GM12878 (cell line): ENCODE results near the gene TRUB1. TPM values are rescaled to one million over a fixed set of nuclear protein-coding genes. Genes with fewer than 3 reads are reported as not detected.

Experiments used
- ATF7 ChIP-seq: fragments of 450-650 bp; IDR thresholded peaks from 2 replicates; pipeline ENCODE4 v1.6.1; 2016; ENCODE audit warnings: low read depth, mild to moderate bottlenecking
- BRCA1 ChIP-seq: IDR thresholded peaks from 2 replicates; pipeline ENCODE4 v1.6.1; 2011; ENCODE audit warnings: low read depth, low read length, improper control_type of control experiment
- CBX5 ChIP-seq: sonication (generic); IDR thresholded peaks from 2 replicates; pipeline ENCODE4 v1.6.1; 2016; ENCODE audit warnings: low read depth, moderate library complexity, mild to moderate bottlenecking, inconsistent platforms
- CHD2 ChIP-seq: IDR thresholded peaks from 2 replicates; pipeline ENCODE4 v1.6.1; 2011; ENCODE audit warnings: low read depth, low read length, improper control_type of control experiment, borderline replicate concordance
- E2F8 ChIP-seq: fragments of 450-650 bp; IDR thresholded peaks from 2 replicates; pipeline ENCODE4 v1.6.1; 2018; ENCODE audit warnings: mild to moderate bottlenecking, low read depth, moderate library complexity; ENCODE audit not compliant: partially characterized antibody
- EED ChIP-seq: sonication (generic); IDR thresholded peaks from 2 replicates; pipeline ENCODE4 v1.6.1; 2016; ENCODE audit warnings: antibody characterized with exemption, low read depth
- IRF4 ChIP-seq: IDR thresholded peaks from 2 replicates; pipeline ENCODE4 v1.6.1; 2011; ENCODE audit warnings: low read depth, low read length
- KLF5 ChIP-seq: fragments of 450-650 bp; IDR thresholded peaks from 2 replicates; pipeline ENCODE4 v1.6.1; 2014; ENCODE audit warnings: mild to moderate bottlenecking; ENCODE audit not compliant: partially characterized antibody
- LARP7 ChIP-seq: fragments of 450-650 bp; IDR thresholded peaks from 2 replicates; pipeline ENCODE4 v1.6.1; 2017; ENCODE audit warnings: mild to moderate bottlenecking
- MXI1 ChIP-seq: fragments of 150-350 bp; IDR thresholded peaks from 2 replicates; pipeline ENCODE4 v1.6.1; 2011; ENCODE audit warnings: low read depth, mild to moderate bottlenecking, inconsistent platforms, low read length, improper control_type of control experiment
- MYC ChIP-seq: IDR thresholded peaks from 2 replicates; pipeline ENCODE4 v1.6.1; 2011; ENCODE audit warnings: mild to moderate bottlenecking, low read length, moderate library complexity, inconsistent platforms; ENCODE audit not compliant: insufficient read depth, insufficient replicate concordance, insufficient read length, severe bottlenecking
- NFIC ChIP-seq: IDR thresholded peaks from 2 replicates; pipeline ENCODE4 v1.6.1; 2012; ENCODE audit warnings: low read depth, mild to moderate bottlenecking, inconsistent platforms, low read length, moderate library complexity
- NFXL1 ChIP-seq: fragments of 450-650 bp; IDR thresholded peaks from 2 replicates; pipeline ENCODE4 v1.6.1; 2017; ENCODE audit warnings: antibody characterized with exemption, mild to moderate bottlenecking, borderline replicate concordance
- NR2C1 ChIP-seq: fragments of 450-650 bp; IDR thresholded peaks from 2 replicates; pipeline ENCODE4 v1.6.1; 2017; ENCODE audit warnings: antibody characterized with exemption, mild to moderate bottlenecking, moderate library complexity
- PAX8 ChIP-seq: fragments of 450-650 bp; IDR thresholded peaks from 2 replicates; pipeline ENCODE4 v1.6.1; 2017; ENCODE audit warnings: mild to moderate bottlenecking, moderate library complexity
- PML ChIP-seq: IDR thresholded peaks from 2 replicates; pipeline ENCODE4 v1.6.1; 2012; ENCODE audit warnings: low read length, inconsistent platforms
- RB1 ChIP-seq: fragments of 450-650 bp; formaldehyde crosslinking; IDR thresholded peaks from 2 replicates; pipeline ENCODE4 v1.6.1; 2017; ENCODE audit warnings: mild to moderate bottlenecking, borderline replicate concordance
- RFX5 ChIP-seq: IDR thresholded peaks from 2 replicates; pipeline ENCODE4 v1.6.1; 2011; ENCODE audit warnings: low read depth, low read length, improper control_type of control experiment
- SMAD5 ChIP-seq: IDR thresholded peaks from 2 replicates; pipeline ENCODE4 v1.6.1; 2016; ENCODE audit warnings: antibody characterized with exemption, low read depth
- SMARCA5 ChIP-seq: fragments of 450-650 bp; IDR thresholded peaks from 2 replicates; pipeline ENCODE4 v1.6.1; 2017; ENCODE audit warnings: mild to moderate bottlenecking
- STAT3 ChIP-seq: IDR thresholded peaks from 2 replicates; pipeline ENCODE4 v1.6.1; 2011; ENCODE audit warnings: low read depth, low read length, improper control_type of control experiment
- SUPT20H ChIP-seq: IDR thresholded peaks from 2 replicates; pipeline ENCODE4 v1.6.1; 2011; ENCODE audit warnings: low read depth, mild to moderate bottlenecking, low read length, moderate library complexity, borderline replicate concordance; ENCODE audit not compliant: control insufficient read depth
- SUZ12 ChIP-seq: fragments of 200-600 bp; sonication (generic); IDR thresholded peaks from one replicate; pipeline ENCODE4 v1.6.1; 2018; ENCODE audit warnings: antibody characterized with exemption, mild to moderate bottlenecking; ENCODE audit not compliant: unreplicated experiment
- ZNF384 ChIP-seq: IDR thresholded peaks from 2 replicates; pipeline ENCODE4 v1.6.1; 2012; ENCODE audit warnings: low read depth, mild to moderate bottlenecking, low read length, improper control_type of control experiment, borderline replicate concordance
- polyA plus RNA-seq, 11 experiments: library from polyadenylated mRNA; depleted of rRNA in 4 of 11; unstranded in 6 of 11; stranded (reverse) in 5 of 11; fragments of >200 nt; fragmentation: Nextera tagmentation in 4 of 11; fragmentation: Illumina TruSeq in 1 of 11; extraction: Ambion mirVana in 4 of 11; extraction: Trizol in 1 of 11; gene quantifications; 1 replicate in 1 of 11; 2 replicates in 10 of 11; pipeline versions ENCODE4 v1.2.1 to v1.2.3, GENCODE V29; 2011 to 2016; ENCODE audit warnings: inconsistent platforms in 2 of 11, missing spikeins in 2 of 11, low read depth in 1 of 11
- total RNA-seq, 4 experiments: library from RNA; depleted of rRNA in 3 of 4; stranded (reverse); fragments of >200 nt in 3 of 4; fragmentation: Illumina TruSeq in 1 of 4; extraction: Trizol in 1 of 4; gene quantifications; 2 replicates each; pipeline versions ENCODE4 v1.2.1 to v1.2.3, GENCODE V29; 2013 to 2021
- TF ChIP-seq, protein P1 (sequence below): IDR thresholded peaks from 2 replicates; pipeline ENCODE4 v1.6.1; 2012; ENCODE audit warnings: mild to moderate bottlenecking, low read depth, low read length

Gene TRUB1
- total and polyA plus RNA-seq, 10 of the 15 experiments (the other 5 are each of a cell fraction or from before 2014, with no cell fraction given): 8.1 to 24.0 (median 15.9) TPM

- TF ChIP-seq MXI1 (peak; percentile 48; the same call in 1 of the 2 replicates), KLF5 (peak; percentile 70), RFX5 (no peak), PML (no peak), SUZ12 (no peak), ZNF384 (no peak), ATF7 (peak; percentile 56), CHD2 (peak; percentile 90), NR2C1 (peak; percentile 54), E2F8 (peak; percentile 74), BRCA1 (no peak), SMARCA5 (no peak), NFXL1 (no peak), MYC (peak; percentile 41), RB1 (peak; percentile 65; the same call in 1 of the 2 replicates), CBX5 (no peak), SUPT20H (no peak), NFIC (no peak), EED (no peak), LARP7 (peak; percentile 68), STAT3 (no peak), PAX8 (no peak), IRF4 (no peak), SMAD5 (peak; percentile 74; the same call in 1 of the 2 replicates)
- TF ChIP-seq, protein P1, sequence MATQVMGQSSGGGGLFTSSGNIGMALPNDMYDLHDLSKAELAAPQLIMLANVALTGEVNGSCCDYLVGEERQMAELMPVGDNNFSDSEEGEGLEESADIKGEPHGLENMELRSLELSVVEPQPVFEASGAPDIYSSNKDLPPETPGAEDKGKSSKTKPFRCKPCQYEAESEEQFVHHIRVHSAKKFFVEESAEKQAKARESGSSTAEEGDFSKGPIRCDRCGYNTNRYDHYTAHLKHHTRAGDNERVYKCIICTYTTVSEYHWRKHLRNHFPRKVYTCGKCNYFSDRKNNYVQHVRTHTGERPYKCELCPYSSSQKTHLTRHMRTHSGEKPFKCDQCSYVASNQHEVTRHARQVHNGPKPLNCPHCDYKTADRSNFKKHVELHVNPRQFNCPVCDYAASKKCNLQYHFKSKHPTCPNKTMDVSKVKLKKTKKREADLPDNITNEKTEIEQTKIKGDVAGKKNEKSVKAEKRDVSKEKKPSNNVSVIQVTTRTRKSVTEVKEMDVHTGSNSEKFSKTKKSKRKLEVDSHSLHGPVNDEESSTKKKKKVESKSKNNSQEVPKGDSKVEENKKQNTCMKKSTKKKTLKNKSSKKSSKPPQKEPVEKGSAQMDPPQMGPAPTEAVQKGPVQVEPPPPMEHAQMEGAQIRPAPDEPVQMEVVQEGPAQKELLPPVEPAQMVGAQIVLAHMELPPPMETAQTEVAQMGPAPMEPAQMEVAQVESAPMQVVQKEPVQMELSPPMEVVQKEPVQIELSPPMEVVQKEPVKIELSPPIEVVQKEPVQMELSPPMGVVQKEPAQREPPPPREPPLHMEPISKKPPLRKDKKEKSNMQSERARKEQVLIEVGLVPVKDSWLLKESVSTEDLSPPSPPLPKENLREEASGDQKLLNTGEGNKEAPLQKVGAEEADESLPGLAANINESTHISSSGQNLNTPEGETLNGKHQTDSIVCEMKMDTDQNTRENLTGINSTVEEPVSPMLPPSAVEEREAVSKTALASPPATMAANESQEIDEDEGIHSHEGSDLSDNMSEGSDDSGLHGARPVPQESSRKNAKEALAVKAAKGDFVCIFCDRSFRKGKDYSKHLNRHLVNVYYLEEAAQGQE: no peak
Measured at GRCh38 chr10:114937962-114938855, at the start of gene TRUB1 (continued).
